Measurements from ENCODE around the gene CSGALNACT2. TPM values are rescaled to one million over a fixed set of nuclear protein-coding genes. Genes with fewer than 3 reads are reported as not detected.
"Not testable (repeated sequence)": the region's sequence is repeated elsewhere in the genome, so short reads cannot be mapped to it uniquely, and the experiment has no call there.

Gene CSGALNACT2
- total and polyA plus RNA-seq, 7 donors: 10.2 to 33.1 (median 18.9) TPM

- H3K36me3 ChIP-seq (ENCODE audit: insufficient read depth in 1 of 2, low read depth in 1 of 2): no peaks in the 10 kb centered on the region
- 72 to 75% (median 74%) methylated on average over 3 of the region's 3 CpGs for WGBS, 3 donors
- DNase-seq (no peak), ATAC-seq (no peak)
- no peaks in the 10 kb centered on the region for H3K4me1 ChIP-seq
- peaks cover 0 to 6% (median 5%) of the 10 kb centered on the region in 3 donors for H3K27me3 ChIP-seq (ENCODE audit: insufficient read depth in 3 of 3, low read length in 2 of 3)
- H3K9me3 ChIP-seq: no peaks in the 10 kb centered on the region
- intact Hi-C loops (cut with DNase I): no loop called here
- no peak overlapping the region for H3K4me3 ChIP-seq
- no peak overlapping the region for H3K27ac ChIP-seq
- no peak for TF ChIP-seq CTCF (IDR thresholded peaks at IDR 0.05)
Measured at GRCh38 chr10:43091846-43092245, 46.4 kb upstream of the CSGALNACT2 start.

GRCh38 chr10:43093423-43094076 is 44.7 kb upstream of the CSGALNACT2 start:
- peaks cover 0 to 8% (median 5%) of the 10 kb centered on the region in 3 donors for H3K27me3 ChIP-seq (ENCODE audit: insufficient read depth in 3 of 3, low read length in 2 of 3)
- peak in 1 of 4 donors; percentile 41 for ATAC-seq
- H3K4me1 ChIP-seq: no peaks in the 10 kb centered on the region
- WGBS, 3 donors: 26 to 44% (median 36%) methylated on average over 12 of the region's 12 CpGs
- TF ChIP-seq CTCF (IDR thresholded peaks at IDR 0.05): no peak
- intact Hi-C loops (cut with DNase I): no loop called here
- no peaks in the 10 kb centered on the region for H3K36me3 ChIP-seq (ENCODE audit: insufficient read depth in 1 of 2, low read depth in 1 of 2)
- H3K27ac ChIP-seq: no peak overlapping the region
- no peak overlapping the region for H3K4me3 ChIP-seq
- DNase-seq: no peak
- H3K9me3 ChIP-seq: no peaks in the 10 kb centered on the region

- 61 to 67% (median 63%) methylated on average over 9 of the region's 9 CpGs for WGBS, 3 donors
- no peak for DNase-seq
- Histone ChIP-seq H3K27ac (no peak overlapping the region), H3K9me3 (no peaks in the 10 kb centered on the region), H3K4me3 (no peak overlapping the region), H3K4me1 (no peaks in the 10 kb centered on the region), H3K27me3 (ENCODE audit: insufficient read depth in 3 of 3, low read length in 2 of 3) (peaks cover 0 to 9% (median 5%) of the 10 kb centered on the region in 3 donors), H3K36me3 (ENCODE audit: insufficient read depth in 1 of 2, low read depth in 1 of 2) (no peaks in the 10 kb centered on the region)
- no peak for TF ChIP-seq CTCF (IDR thresholded peaks at IDR 0.05)
- intact Hi-C loops (cut with DNase I): no loop called here
- ATAC-seq: no peak
Measured at GRCh38 chr10:43094085-43094484, 44.2 kb upstream of the CSGALNACT2 start.

- H3K4me3 ChIP-seq; H3K27ac ChIP-seq; ATAC-seq; H3K9me3 ChIP-seq; DNase-seq; H3K36me3 ChIP-seq (ENCODE audit: insufficient read depth in 1 of 2, low read depth in 1 of 2); intact Hi-C loops (cut with DNase I); H3K4me1 ChIP-seq: not testable (repeated sequence)
- whole genome bisulfite sequencing, 3 donors: 82 to 92% (median 83%) methylated on average over 6 of the region's 6 CpGs
- peaks cover 0 to 36% (median 7%) of the 10 kb centered on the region in 3 donors for H3K27me3 ChIP-seq (ENCODE audit: insufficient read depth in 3 of 3, low read length in 2 of 3)
Measured at GRCh38 chr10:43099339-43099738, 38.9 kb upstream of the CSGALNACT2 start.

- no peak overlapping the region for H3K27ac ChIP-seq
- 71 to 88% (median 84%) methylated on average over 4 of the region's 4 CpGs for WGBS, 3 donors
- intact Hi-C loops (cut with DNase I): loop anchor here in 1 of 2 donors (10.0 kb wide), 1 partner anchor 925 kb away; no protein-coding TSS in a partner anchor
- no peaks in the 10 kb centered on the region for H3K36me3 ChIP-seq (ENCODE audit: insufficient read depth in 1 of 2, low read depth in 1 of 2)
- H3K4me1 ChIP-seq: no peaks in the 10 kb centered on the region
- peaks cover 0 to 41% (median 5%) of the 10 kb centered on the region in 3 donors for H3K27me3 ChIP-seq (ENCODE audit: insufficient read depth in 3 of 3, low read length in 2 of 3)
- TF ChIP-seq CTCF (IDR thresholded peaks at IDR 0.05): no peak
- DNase-seq: no peak
- ATAC-seq: no peak
- no peaks in the 10 kb centered on the region for H3K9me3 ChIP-seq
- H3K4me3 ChIP-seq: no peak overlapping the region
Measured at GRCh38 chr10:43099928-43100327, 38.3 kb upstream of the CSGALNACT2 start.

Measured in psoas muscle (tissue), 8 donors.